Muscle layer of colon (tissue), 2 donors: ENCODE measurements around the gene TMEM267.
"Not testable (repeated sequence)": the region's sequence is repeated elsewhere in the genome, so short reads cannot be mapped to it uniquely, and the experiment has no call there.

Source experiments
- H3K27ac ChIP-seq: one replicate; pipeline ENCODE4 v1.7.0; 2013; ENCODE audit warnings: low read depth, mild to moderate bottlenecking, low read length, moderate library complexity
- H3K27me3 ChIP-seq, 2 donors: one replicate each; pipeline ENCODE4 v1.7.0; 2013; ENCODE audit warnings: low read length in 2 of 2, mild to moderate bottlenecking in 2 of 2; ENCODE audit not compliant: insufficient read depth in 2 of 2, control insufficient read depth in 1 of 2
- H3K36me3 ChIP-seq: one replicate; pipeline ENCODE4 v1.7.0; 2013; ENCODE audit warnings: mild to moderate bottlenecking, low read length; ENCODE audit not compliant: insufficient read depth
- H3K4me1 ChIP-seq: one replicate; pipeline ENCODE4 v1.7.0; 2013; ENCODE audit warnings: mild to moderate bottlenecking, low read length; ENCODE audit not compliant: insufficient read depth
- H3K4me3 ChIP-seq, 2 donors: one replicate each; pipeline ENCODE4 v1.7.0; 2013; ENCODE audit warnings: low read length in 2 of 2, low read depth in 1 of 2, mild to moderate bottlenecking in 1 of 2, moderate library complexity in 1 of 2
- H3K9ac ChIP-seq: one replicate; pipeline ENCODE4 v1.7.0; 2013; ENCODE audit warnings: low read length
- H3K9me3 ChIP-seq: one replicate; pipeline ENCODE4 v1.7.0; 2013; ENCODE audit warnings: mild to moderate bottlenecking, low read length
- donor health status: abdominal sarcoma.
- donor health status: Adenocarcinoma of cecum.

Gene TMEM267

GRCh38 chr5:43483298-43484105 lies at the start of gene TMEM267:
TSS of gene TMEM267 (minus strand) at chr5:43483865. CDS start at chr5:43453969, 29,896 bp downstream.
- Histone ChIP-seq H3K27ac (peak within 1 kb of the TSS; percentile 89), H3K9me3 (no peaks in the 10 kb centered on the region), H3K9ac (peak within 1 kb of the TSS; percentile 86), H3K4me1 (peaks cover 15% of the 10 kb centered on the region), H3K36me3 (no peaks in the 10 kb centered on the region), H3K27me3 (no peaks in the 10 kb centered on the region), H3K4me3 (peak within 1 kb of the TSS; percentile 89 to 92)

GRCh38 chr5:43530648-43531047 lies 47.0 kb upstream of the TMEM267 start:
- no peaks in the 10 kb centered on the region for H3K27me3 ChIP-seq
- H3K27ac ChIP-seq = no peak overlapping the region
- H3K4me3 ChIP-seq = no peak overlapping the region
- H3K9me3 ChIP-seq = no peaks in the 10 kb centered on the region
- H3K36me3 ChIP-seq = peaks cover 66% of the 10 kb centered on the region
- no peaks in the 10 kb centered on the region for H3K4me1 ChIP-seq
- no peak overlapping the region for H3K9ac ChIP-seq

GRCh38 chr5:43523662-43524072 lies 40.0 kb upstream of the TMEM267 start:
- no peaks in the 10 kb centered on the region for H3K4me1 ChIP-seq
- H3K4me3 ChIP-seq = no peak overlapping the region
- H3K27ac ChIP-seq = no peak overlapping the region
- H3K27me3 ChIP-seq = no peaks in the 10 kb centered on the region
- H3K9me3 ChIP-seq = no peaks in the 10 kb centered on the region
- H3K9ac ChIP-seq = no peak overlapping the region
- H3K36me3 ChIP-seq = peaks cover 31% of the 10 kb centered on the region

GRCh38 chr5:43520615-43521014 lies 37.0 kb upstream of the TMEM267 start:
- H3K27me3 ChIP-seq = no peaks in the 10 kb centered on the region
- no peaks in the 10 kb centered on the region for H3K4me1 ChIP-seq
- no peak overlapping the region for H3K27ac ChIP-seq
- peaks cover 16% of the 10 kb centered on the region for H3K36me3 ChIP-seq
- no peaks in the 10 kb centered on the region for H3K9me3 ChIP-seq
- no peak overlapping the region for H3K4me3 ChIP-seq
- H3K9ac ChIP-seq = no peak overlapping the region

DNA sequence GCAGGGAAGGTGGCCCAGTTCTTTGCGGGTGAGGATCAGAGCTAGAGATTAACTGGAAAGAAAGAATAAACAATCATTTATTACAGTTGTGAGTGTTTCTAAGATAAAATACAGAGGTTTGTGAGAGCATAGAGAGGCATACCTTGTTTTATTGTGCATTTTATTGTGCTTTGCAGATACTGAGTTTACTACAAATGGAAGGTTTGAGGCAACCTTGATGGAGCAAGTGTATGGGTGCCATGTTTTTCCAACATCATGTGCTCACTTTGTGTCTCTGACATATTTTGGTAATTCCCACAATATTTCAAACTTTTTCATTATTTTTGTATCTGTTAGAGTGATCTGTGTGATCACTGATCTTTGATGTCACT lies 32.0 kb upstream of the TMEM267 start:
- Histone ChIP-seq H3K4me1 (peaks cover 8% of the 10 kb centered on the region), H3K36me3 (no peaks in the 10 kb centered on the region), H3K4me3 (peak overlapping the region; percentile 62 to 79), H3K27me3 (no peaks in the 10 kb centered on the region), H3K27ac (peak overlapping the region; percentile 97), H3K9ac (no peak overlapping the region), H3K9me3 (no peaks in the 10 kb centered on the region)

DNA sequence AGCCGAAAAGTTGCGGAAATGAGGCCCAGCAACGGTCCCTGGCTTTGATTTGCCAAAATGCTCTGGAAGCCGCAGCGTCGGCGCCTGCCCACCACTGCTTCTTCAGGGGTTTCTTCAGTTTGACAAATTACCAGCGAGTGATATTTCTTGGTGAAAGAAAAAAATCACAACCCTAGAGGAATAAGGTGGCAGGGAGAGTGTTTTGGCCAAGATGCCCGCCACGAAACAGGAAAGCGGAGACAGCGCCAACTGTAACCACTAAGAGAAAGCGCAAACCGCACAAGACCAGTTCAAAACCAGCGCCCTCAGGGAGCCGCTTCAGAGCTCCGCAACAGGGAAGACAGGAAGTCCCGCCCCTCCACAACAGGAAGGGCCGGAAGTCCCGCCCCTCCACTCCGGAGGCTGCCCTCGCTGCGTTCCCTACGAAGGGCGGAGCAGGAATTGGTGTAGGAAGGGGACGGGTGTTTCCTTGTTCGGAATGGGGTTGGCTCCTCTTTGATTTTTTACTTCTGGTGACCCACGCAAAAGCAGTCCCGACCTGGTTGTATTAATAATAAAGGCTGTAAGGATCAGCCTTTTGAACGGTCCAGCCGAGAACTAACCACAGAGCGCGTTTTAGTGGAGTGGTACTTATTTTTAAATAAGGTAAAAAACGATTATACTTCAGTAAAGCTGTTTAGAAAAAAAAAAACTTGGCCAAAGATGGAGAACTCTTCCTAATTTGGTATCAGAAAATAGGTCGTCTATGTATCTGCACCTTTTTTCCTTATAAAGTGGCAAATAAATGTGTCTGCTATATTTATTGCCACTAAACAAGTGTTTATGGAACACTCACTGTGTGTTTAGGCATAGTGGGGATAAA lies 31.4 kb upstream of the TMEM267 start, which contains the start of gene C5orf34:
TSS of gene C5orf34 (minus strand) at position 333 of the 862 bp plus-strand sequence. CDS start 5,809 bp downstream, outside the sequence.
- Histone ChIP-seq H3K36me3 (no peaks in the 10 kb centered on the region), H3K4me3 (peak within 1 kb of the TSS; percentile 79 to 80), H3K27me3 (no peaks in the 10 kb centered on the region), H3K9ac (peak within 1 kb of the TSS; percentile 95), H3K27ac (peak within 1 kb of the TSS; percentile 97), H3K4me1 (peaks cover 8% of the 10 kb centered on the region), H3K9me3 (no peaks in the 10 kb centered on the region)

DNA sequence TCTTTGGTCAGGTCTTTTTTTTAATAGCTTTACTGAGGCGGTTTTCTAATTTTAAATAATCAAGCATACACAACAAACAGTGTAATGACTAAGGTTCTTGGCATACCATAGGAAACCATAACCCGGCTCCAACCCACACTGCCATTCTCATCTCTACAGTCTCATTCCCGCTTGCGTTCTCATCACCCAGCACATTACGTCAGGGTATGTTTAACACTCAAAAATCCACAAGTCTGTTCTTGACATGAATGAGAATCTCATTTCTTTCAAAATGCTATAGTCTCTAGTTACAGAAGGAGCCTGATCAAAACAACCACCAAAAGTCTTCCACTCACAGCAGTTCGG lies 30.8 kb upstream of the TMEM267 start:
- H3K4me3 ChIP-seq = peak overlapping the region; percentile 79 to 80
- H3K9ac ChIP-seq = peak overlapping the region; percentile 95
- no peaks in the 10 kb centered on the region for H3K9me3 ChIP-seq
- H3K27me3 ChIP-seq = no peaks in the 10 kb centered on the region
- H3K36me3 ChIP-seq = no peaks in the 10 kb centered on the region
- peak overlapping the region; percentile 97 for H3K27ac ChIP-seq
- peaks cover 8% of the 10 kb centered on the region for H3K4me1 ChIP-seq

GRCh38 chr5:43514025-43514424 lies 30.4 kb upstream of the TMEM267 start:
- peak overlapping the region; percentile 79 to 80 for H3K4me3 ChIP-seq
- no peak overlapping the region for H3K27ac ChIP-seq
- no peak overlapping the region for H3K9ac ChIP-seq
- no peaks in the 10 kb centered on the region for H3K36me3 ChIP-seq
- no peaks in the 10 kb centered on the region for H3K27me3 ChIP-seq
- H3K9me3 ChIP-seq = no peaks in the 10 kb centered on the region
- peaks cover 8% of the 10 kb centered on the region for H3K4me1 ChIP-seq

GRCh38 chr5:43511062-43511461 lies 27.4 kb upstream of the TMEM267 start:
- H3K4me1 ChIP-seq, H3K36me3 ChIP-seq, H3K9ac ChIP-seq, H3K9me3 ChIP-seq, H3K27ac ChIP-seq, H3K4me3 ChIP-seq, H3K27me3 ChIP-seq: not testable (repeated sequence)

- Histone ChIP-seq H3K4me3 (no peak overlapping the region), H3K9me3 (no peaks in the 10 kb centered on the region), H3K27ac (no peak overlapping the region), H3K4me1 (no peaks in the 10 kb centered on the region), H3K36me3 (no peaks in the 10 kb centered on the region), H3K9ac (no peak overlapping the region), H3K27me3 (no peaks in the 10 kb centered on the region)
Observed at GRCh38 chr5:43498581-43498980, 14.9 kb upstream of the TMEM267 start.

- no peak overlapping the region for H3K9ac ChIP-seq
Observed at GRCh38 chr5:43497311-43498104, 13.8 kb upstream of the TMEM267 start.

More at GRCh38 chr5:43497311-43498104, 13.8 kb upstream of the TMEM267 start:
- Histone ChIP-seq H3K4me1 (no peaks in the 10 kb centered on the region), H3K27ac (no peak overlapping the region), H3K36me3 (no peaks in the 10 kb centered on the region), H3K27me3 (no peaks in the 10 kb centered on the region), H3K4me3 (no peak overlapping the region), H3K9me3 (no peaks in the 10 kb centered on the region)
